Kidney (tissue), 14 donors: Measurements from ENCODE around the gene MEGF11. TPM values are rescaled to one million over a fixed set of nuclear protein-coding genes. Genes with fewer than 3 reads are reported as not detected.
"Not testable (repeated sequence)": the region's sequence is repeated elsewhere in the genome, so short reads cannot be mapped to it uniquely, and the experiment has no call there.

Source experiments
- DNase-seq, 5 donors: peaks; one replicate each; pipeline ENCODE4 v3.0.0-alpha.2; 2013 to 2020
- FAIRE-seq: peaks from 2 replicates; lab custom pipeline; 2012; peaks lifted over from hg19 to GRCh38; lab: Jason Lieb, UNC
- H3K27ac ChIP-seq, 2 donors: one replicate each; pipeline ENCODE4 v1.7.0; 2013; ENCODE audit warnings: low read depth in 2 of 2, low read length in 2 of 2, inconsistent platforms in 1 of 2
- H3K27me3 ChIP-seq: one replicate; pipeline ENCODE4 v1.7.1; 2013; ENCODE audit warnings: low read length, inconsistent platforms; ENCODE audit not compliant: control insufficient read depth, insufficient read depth
- H3K36me3 ChIP-seq, 3 donors: one replicate each; pipeline versions ENCODE4 v1.7.0 to v1.7.1; 2013; ENCODE audit warnings: low read length in 3 of 3, control low read depth in 1 of 3, inconsistent platforms in 1 of 3; ENCODE audit not compliant: insufficient read depth in 3 of 3, control insufficient read depth in 2 of 3
- H3K4me1 ChIP-seq, 3 donors: one replicate each; pipeline versions ENCODE4 v1.7.0 to v1.7.1; 2013; ENCODE audit warnings: low read length in 3 of 3, inconsistent platforms in 1 of 3, low read depth in 1 of 3; ENCODE audit not compliant: control insufficient read depth in 2 of 3, insufficient read depth in 2 of 3
- H3K4me3 ChIP-seq, 3 donors: one replicate each; pipeline versions ENCODE4 v1.7.0 to v1.8.1; 2013; ENCODE audit warnings: low read length in 3 of 3, control low read depth in 1 of 3, inconsistent platforms in 1 of 3
- H3K9ac ChIP-seq, 3 donors: one replicate each; pipeline versions ENCODE4 v1.7.0 to v1.7.1; 2013; ENCODE audit warnings: low read length in 3 of 3, control low read depth in 1 of 3, inconsistent platforms in 1 of 3
- H3K9me3 ChIP-seq, 3 donors: one replicate each; pipeline versions ENCODE4 v1.7.0 to v1.7.1; 2013; ENCODE audit warnings: low read length in 3 of 3, control low read depth in 1 of 3, inconsistent platforms in 1 of 3; ENCODE audit not compliant: control insufficient read depth in 2 of 3, insufficient read depth in 1 of 3
- intact Hi-C: fragments of 100-400 bp; cut with DNase I; formaldehyde crosslinking; loops from one replicate; pipeline ENCODE4 v1.11.1; 2022
- polyA plus RNA-seq: library from polyadenylated mRNA; stranded (reverse); fragments of 350-450 nt; fragmentation: Illumina TruSeq; extraction: RNeasy Lipid Tissue Mini Kit (QIAGEN cat#74804); gene quantifications from one replicate; pipeline ENCODE4 v1.2.3, GENCODE V29; 2014; ENCODE audit warnings: low read depth, low replicate concordance; ENCODE audit not compliant: insufficient read depth
- total RNA-seq: library from RNA; stranded (reverse); fragmentation: NEBNext Ultra II Directional; extraction: Animal tissue kit (Norgen Biotek cat#: 25700); gene quantifications from one replicate; pipeline ENCODE4 v1.2.1, GENCODE V29; 2021
- TF ChIP-seq, protein P1 (sequence below): IDR thresholded peaks from 3 replicates; pipeline ENCODE4 v1.5.1; 2012; ENCODE audit warnings: mild to moderate bottlenecking, moderate library complexity, borderline replicate concordance; ENCODE audit not compliant: insufficient read depth; ENCODE audit errors: extremely low read depth
- donor health status: control.
- donor health status: control.
- donor health status: control.
- donor health status: control.
- donor health status: control.
- donor health status: DM: yes; HTN: yes; CAD: no.
- donor health status: Normal renal cell carcinoma (clear cell type).

MEGF11 gene
- total and polyA plus RNA-seq, 2 donors from 2014 or later, result 10.4 to 41.8 TPM

- no peak for FAIRE-seq
- H3K27ac ChIP-seq, result no peak overlapping the region
- no peaks in the 10 kb centered on the region for H3K9me3 ChIP-seq
- no peak overlapping the region for H3K4me3 ChIP-seq
- intact Hi-C loops, result no loop called here
- DNase-seq, result no peak
- H3K4me1 ChIP-seq, result no peaks in the 10 kb centered on the region
- no peaks in the 10 kb centered on the region for H3K27me3 ChIP-seq
- no peak overlapping the region for H3K9ac ChIP-seq
- no peaks in the 10 kb centered on the region for H3K36me3 ChIP-seq
- TF ChIP-seq, protein P1, sequence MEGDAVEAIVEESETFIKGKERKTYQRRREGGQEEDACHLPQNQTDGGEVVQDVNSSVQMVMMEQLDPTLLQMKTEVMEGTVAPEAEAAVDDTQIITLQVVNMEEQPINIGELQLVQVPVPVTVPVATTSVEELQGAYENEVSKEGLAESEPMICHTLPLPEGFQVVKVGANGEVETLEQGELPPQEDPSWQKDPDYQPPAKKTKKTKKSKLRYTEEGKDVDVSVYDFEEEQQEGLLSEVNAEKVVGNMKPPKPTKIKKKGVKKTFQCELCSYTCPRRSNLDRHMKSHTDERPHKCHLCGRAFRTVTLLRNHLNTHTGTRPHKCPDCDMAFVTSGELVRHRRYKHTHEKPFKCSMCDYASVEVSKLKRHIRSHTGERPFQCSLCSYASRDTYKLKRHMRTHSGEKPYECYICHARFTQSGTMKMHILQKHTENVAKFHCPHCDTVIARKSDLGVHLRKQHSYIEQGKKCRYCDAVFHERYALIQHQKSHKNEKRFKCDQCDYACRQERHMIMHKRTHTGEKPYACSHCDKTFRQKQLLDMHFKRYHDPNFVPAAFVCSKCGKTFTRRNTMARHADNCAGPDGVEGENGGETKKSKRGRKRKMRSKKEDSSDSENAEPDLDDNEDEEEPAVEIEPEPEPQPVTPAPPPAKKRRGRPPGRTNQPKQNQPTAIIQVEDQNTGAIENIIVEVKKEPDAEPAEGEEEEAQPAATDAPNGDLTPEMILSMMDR, result no peak
Measured at GRCh38 chr15:66007663-66008262, 245.8 kb downstream of the MEGF11 start.

DNA sequence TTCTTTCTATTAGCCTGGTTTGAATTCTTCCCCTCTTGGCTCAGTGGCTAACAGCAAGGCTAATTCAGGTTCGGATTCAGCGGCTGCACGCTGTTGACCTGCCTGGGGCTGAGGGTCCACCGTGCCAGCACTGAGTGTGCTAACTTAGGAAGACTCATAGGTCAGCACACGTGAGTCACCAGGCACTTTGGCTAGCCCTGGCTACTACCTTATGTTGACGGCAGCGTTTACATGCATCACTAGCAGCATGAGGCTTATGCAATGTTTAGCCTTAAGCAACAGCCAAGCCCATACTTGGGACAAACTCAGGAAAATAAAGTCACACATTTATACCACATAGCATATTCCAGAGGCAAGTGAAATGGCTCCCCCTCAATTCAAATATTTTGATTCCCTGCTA is 246.6 kb downstream of the MEGF11 start:
- no peaks in the 10 kb centered on the region for H3K9me3 ChIP-seq
- H3K9ac ChIP-seq, result no peak overlapping the region
- TF ChIP-seq, protein P1, result no peak
- DNase-seq, result no peak
- H3K36me3 ChIP-seq, result no peaks in the 10 kb centered on the region
- no peak overlapping the region for H3K27ac ChIP-seq
- H3K4me3 ChIP-seq, result no peak overlapping the region
- no peak for FAIRE-seq
- no peaks in the 10 kb centered on the region for H3K27me3 ChIP-seq
- no peaks in the 10 kb centered on the region for H3K4me1 ChIP-seq
- intact Hi-C loops, result no loop called here

- H3K27ac ChIP-seq, result no peak overlapping the region
- FAIRE-seq, result no peak
- no peaks in the 10 kb centered on the region for H3K36me3 ChIP-seq
- H3K9me3 ChIP-seq, result no peaks in the 10 kb centered on the region
- no peaks in the 10 kb centered on the region for H3K27me3 ChIP-seq
- no peak overlapping the region for H3K4me3 ChIP-seq
- TF ChIP-seq, protein P1, result no peak
- H3K9ac ChIP-seq, result no peak overlapping the region
- DNase-seq, result peak in 3 of 5 donors; percentile 76 to 78 (median 77)
- intact Hi-C loops, result no loop called here
- H3K4me1 ChIP-seq, result no peaks in the 10 kb centered on the region
Measured at GRCh38 chr15:66004618-66005262, 248.8 kb downstream of the MEGF11 start.

DNA sequence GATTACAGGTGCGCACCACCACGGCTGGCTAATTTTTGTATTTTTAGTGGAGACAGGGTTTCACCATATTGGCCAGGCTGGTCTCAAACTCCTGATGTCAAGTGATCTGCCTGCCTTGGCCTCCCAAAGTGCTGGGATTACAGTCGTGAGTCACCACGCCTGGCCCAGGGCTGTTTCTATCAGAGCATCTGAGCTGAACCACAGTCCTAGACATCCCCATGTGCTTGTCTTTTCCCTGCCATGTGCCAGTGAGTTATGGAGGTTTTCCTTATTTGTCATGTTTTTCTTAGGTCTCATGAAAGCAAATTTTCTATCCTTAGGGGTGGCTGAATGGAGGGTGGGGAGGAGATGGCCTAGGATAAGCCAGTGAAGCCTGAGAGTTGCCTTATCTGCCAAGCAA is 250.4 kb downstream of the MEGF11 start:
- FAIRE-seq, result not testable (repeated sequence)

More for the DNA sequence above, 250.4 kb downstream of the MEGF11 start:
- H3K36me3 ChIP-seq, DNase-seq, H3K27me3 ChIP-seq, H3K27ac ChIP-seq, H3K4me1 ChIP-seq, H3K9ac ChIP-seq, H3K4me3 ChIP-seq, H3K9me3 ChIP-seq, intact Hi-C loops: not testable (repeated sequence)
